HepG2 (cell line): ENCODE results near the gene ADAMTS13. TPM values are rescaled to one million over a fixed set of nuclear protein-coding genes. Genes with fewer than 3 reads are reported as not detected.

ENCODE experiments used
- CSRNP1 ChIP-seq: sonication (generic); formaldehyde crosslinking; IDR thresholded peaks from 2 replicates; pipeline ENCODE4 v1.8.1; 2023; ENCODE audit warnings: mild to moderate bottlenecking, missing genetic modification reagents
- HDAC1 ChIP-seq: sonication (generic); formaldehyde crosslinking; IDR thresholded peaks from 2 replicates; pipeline ENCODE4 v1.5.1; 2020; ENCODE audit warnings: mild to moderate bottlenecking, missing genetic modification reagents
- PHF8 ChIP-seq: sonication (generic); formaldehyde crosslinking; IDR thresholded peaks from 2 replicates; pipeline ENCODE4 v1.5.0; 2020; ENCODE audit warnings: missing genetic modification reagents
- TGIF2 ChIP-seq: IDR thresholded peaks from 2 replicates; pipeline ENCODE4 v1.6.1; 2016; ENCODE audit warnings: control low read depth, missing compliant biosample characterization
- ZBTB40 ChIP-seq, 2 experiments: fragments of 450-650 bp in 1 of 2; sonication (generic) in 1 of 2; formaldehyde crosslinking in 1 of 2; IDR thresholded peaks; 2 replicates each; pipeline versions ENCODE4 v1.6.1 to v1.8.0; 2016 to 2022; ENCODE audit warnings: antibody characterized with exemption in 1 of 2, mild to moderate bottlenecking in 1 of 2, missing genetic modification reagents in 1 of 2
- ZC3H4 ChIP-seq: sonication (generic); formaldehyde crosslinking; IDR thresholded peaks from 2 replicates; pipeline ENCODE4 v1.4.0; 2020; ENCODE audit warnings: missing genetic modification reagents, borderline replicate concordance
- ZNF225 ChIP-seq: sonication (generic); formaldehyde crosslinking; IDR thresholded peaks from 2 replicates; pipeline ENCODE4 v1.4.0; 2020; ENCODE audit warnings: mild to moderate bottlenecking, missing genetic modification reagents
- ZNF24 ChIP-seq: fragments of 450-650 bp; IDR thresholded peaks from 2 replicates; pipeline ENCODE4 v1.6.1; 2017; ENCODE audit warnings: antibody characterized with exemption, mild to moderate bottlenecking
- ZNF563 ChIP-seq: sonication (generic); formaldehyde crosslinking; IDR thresholded peaks from 2 replicates; pipeline ENCODE4 v1.8.0; 2022; ENCODE audit warnings: mild to moderate bottlenecking, moderate library complexity, missing genetic modification reagents
- ZNF691 ChIP-seq: sonication (generic); formaldehyde crosslinking; IDR thresholded peaks from 2 replicates; pipeline ENCODE4 v1.4.0; 2020; ENCODE audit warnings: missing genetic modification reagents, low read depth, mild to moderate bottlenecking, borderline replicate concordance
- polyA plus RNA-seq, 8 experiments: library from polyadenylated mRNA; depleted of rRNA in 3 of 8; stranded (reverse) in 7 of 8; unstranded in 1 of 8; fragments of >200 nt; fragmentation: Illumina TruSeq in 4 of 8; extraction: Trizol in 4 of 8; gene quantifications; 2 replicates each; pipeline versions ENCODE4 v1.2.1 to v1.2.3, GENCODE V29; 2011 to 2016; ENCODE audit warnings: low read depth in 4 of 8, missing spikeins in 1 of 8, mixed read lengths in 1 of 8; ENCODE audit not compliant: insufficient read depth in 1 of 8
- total RNA-seq, 5 experiments: library from RNA; depleted of rRNA; stranded (reverse); fragments of >200 nt; fragmentation: Illumina TruSeq; extraction: Trizol; gene quantifications; 2 replicates each; pipeline ENCODE4 v1.2.3, GENCODE V29; 2016; ENCODE audit warnings: low read depth in 1 of 5
- TF ChIP-seq, protein P1 (sequence below): IDR thresholded peaks from 2 replicates; pipeline ENCODE4 v1.6.1; 2016; ENCODE audit warnings: missing compliant biosample characterization, missing genetic modification reagents, borderline replicate concordance
- TF ChIP-seq, protein P2 (sequence below): sonication (generic); formaldehyde crosslinking; conservative IDR thresholded peaks from 2 replicates; pipeline ENCODE4 v1.8.0; 2022; ENCODE audit warnings: low read depth, missing genetic modification reagents

ADAMTS13 gene
- total and polyA plus RNA-seq, 2 of the 13 experiments (the other 11 are each of a cell fraction or from before 2014, with no cell fraction given), result 0.91 to 4.5 TPM

- TF ChIP-seq ZBTB40 (IDR thresholded peaks at IDR 0.05) (no peak), ZBTB40 (CRISPR knock-in tag; IDR thresholded peaks at IDR 0.05) (0 out of 2 replicates have a peak, but pooled peaks have one; percentile 21), ZNF691 (CRISPR knock-in tag) (no peak), CSRNP1 (CRISPR knock-in tag) (peak; percentile 76), TGIF2 (CRISPR knock-in tag) (no peak), HDAC1 (CRISPR knock-in tag) (peak; percentile 52; the same call in 1 of the 2 replicates), ZNF225 (peak; percentile 82; the same call in 1 of the 2 replicates), ZC3H4 (CRISPR knock-in tag) (no peak), ZNF563 (CRISPR knock-in tag) (peak; percentile 39), ZNF24 (no peak), PHF8 (CRISPR knock-in tag) (peak; percentile 77)
- TF ChIP-seq, protein P1, sequence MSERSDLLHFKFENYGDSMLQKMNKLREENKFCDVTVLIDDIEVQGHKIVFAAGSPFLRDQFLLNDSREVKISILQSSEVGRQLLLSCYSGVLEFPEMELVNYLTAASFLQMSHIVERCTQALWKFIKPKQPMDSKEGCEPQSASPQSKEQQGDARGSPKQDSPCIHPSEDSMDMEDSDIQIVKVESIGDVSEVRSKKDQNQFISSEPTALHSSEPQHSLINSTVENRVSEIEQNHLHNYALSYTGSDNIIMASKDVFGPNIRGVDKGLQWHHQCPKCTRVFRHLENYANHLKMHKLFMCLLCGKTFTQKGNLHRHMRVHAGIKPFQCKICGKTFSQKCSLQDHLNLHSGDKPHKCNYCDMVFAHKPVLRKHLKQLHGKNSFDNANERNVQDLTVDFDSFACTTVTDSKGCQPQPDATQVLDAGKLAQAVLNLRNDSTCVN (CRISPR knock-in tag), result peak; percentile 2; the same call in 1 of the 2 replicates
- TF ChIP-seq, protein P2, sequence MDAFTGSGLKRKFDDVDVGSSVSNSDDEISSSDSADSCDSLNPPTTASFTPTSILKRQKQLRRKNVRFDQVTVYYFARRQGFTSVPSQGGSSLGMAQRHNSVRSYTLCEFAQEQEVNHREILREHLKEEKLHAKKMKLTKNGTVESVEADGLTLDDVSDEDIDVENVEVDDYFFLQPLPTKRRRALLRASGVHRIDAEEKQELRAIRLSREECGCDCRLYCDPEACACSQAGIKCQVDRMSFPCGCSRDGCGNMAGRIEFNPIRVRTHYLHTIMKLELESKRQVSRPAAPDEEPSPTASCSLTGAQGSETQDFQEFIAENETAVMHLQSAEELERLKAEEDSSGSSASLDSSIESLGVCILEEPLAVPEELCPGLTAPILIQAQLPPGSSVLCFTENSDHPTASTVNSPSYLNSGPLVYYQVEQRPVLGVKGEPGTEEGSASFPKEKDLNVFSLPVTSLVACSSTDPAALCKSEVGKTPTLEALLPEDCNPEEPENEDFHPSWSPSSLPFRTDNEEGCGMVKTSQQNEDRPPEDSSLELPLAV, result no peak
Measured at GRCh38 chr9:133478851-133479711, 56.9 kb downstream of the ADAMTS13 start, which contains the start of gene SLC2A6 (continued).
